Measurements from ENCODE around the gene ALMS1.

Gene ALMS1

GRCh38 chr2:73651591-73652230 lies 266.1 kb downstream of the ALMS1 start:
- no peak overlapping the region for H2AFZ ChIP-seq (ENCODE audit: low read depth, low read length)

DNA sequence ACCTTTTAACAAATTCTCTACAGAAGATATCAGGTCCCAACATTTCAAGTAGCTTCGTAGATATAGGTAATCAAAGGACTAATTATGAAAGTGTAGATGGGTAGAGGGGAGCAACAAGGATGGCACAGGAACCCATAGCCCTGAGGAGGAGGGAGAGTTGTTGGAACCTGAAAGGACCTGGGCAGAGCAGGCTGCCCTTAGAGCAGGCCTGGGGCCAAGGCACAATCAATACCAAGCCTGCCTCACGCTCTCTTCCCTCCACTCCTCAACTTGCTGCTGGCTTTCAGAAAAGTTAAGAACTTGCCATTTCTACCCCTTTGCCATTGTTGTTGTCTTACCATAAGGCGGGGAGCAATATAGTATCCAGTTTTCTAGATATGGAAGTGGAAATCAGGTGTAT lies 266.7 kb downstream of the ALMS1 start:
- no peak overlapping the region for H2AFZ ChIP-seq (ENCODE audit: low read depth, low read length)
- no peak overlapping the region for H3K9ac ChIP-seq (ENCODE audit: low read depth, low read length)
- H3K9me3 ChIP-seq (ENCODE audit: insufficient read depth, low read length, severe bottlenecking): peaks cover 3% of the 10 kb centered on the region
- no peaks in the 10 kb centered on the region for H3K36me3 ChIP-seq (ENCODE audit: insufficient read depth, low read length)
- no peaks in the 10 kb centered on the region for H3K4me1 ChIP-seq (ENCODE audit: insufficient read depth, low read length)
- H3K4me2 ChIP-seq (ENCODE audit: insufficient read depth, low read length): no peak overlapping the region
- TF ChIP-seq EZH2 (IDR thresholded peaks at IDR 0.05; ENCODE audit: borderline replicate concordance, low read depth, low read length, severe bottlenecking) (no peak), CTCF (IDR thresholded peaks at IDR 0.05; ENCODE audit: borderline replicate concordance, extremely low read depth, low read length, poor library complexity, severe bottlenecking) (no peak)
- DNase-seq (no peak), ATAC-seq (ENCODE audit: insufficient read depth, low read depth) (no peak)
- no peaks in the 10 kb centered on the region for H3K79me2 ChIP-seq (ENCODE audit: insufficient read depth, low read length)
- H3K27ac ChIP-seq (ENCODE audit: low read length): no peak overlapping the region
- no peak overlapping the region for H3K4me3 ChIP-seq (ENCODE audit: low read depth in 1 of 2, low read length in 2 of 2)
- peaks cover 4% of the 10 kb centered on the region for H3K27me3 ChIP-seq (ENCODE audit: insufficient read depth, low read length, poor library complexity)
- no peaks in the 10 kb centered on the region for H4K20me1 ChIP-seq (ENCODE audit: insufficient read depth, low read length)

More at GRCh38 chr2:73651591-73652230, 266.1 kb downstream of the ALMS1 start:
- H3K4me2 ChIP-seq (ENCODE audit: insufficient read depth, low read length): no peak overlapping the region
- no peaks in the 10 kb centered on the region for H4K20me1 ChIP-seq (ENCODE audit: insufficient read depth, low read length)
- H3K9ac ChIP-seq (ENCODE audit: low read depth, low read length): no peak overlapping the region
- no peak for TF ChIP-seq EZH2 (IDR thresholded peaks at IDR 0.05; ENCODE audit: borderline replicate concordance, low read depth, low read length, severe bottlenecking)
- no peak for TF ChIP-seq CTCF (IDR thresholded peaks at IDR 0.05; ENCODE audit: borderline replicate concordance, extremely low read depth, low read length, poor library complexity, severe bottlenecking)
- no peaks in the 10 kb centered on the region for H3K36me3 ChIP-seq (ENCODE audit: insufficient read depth, low read length)
- peaks cover 4% of the 10 kb centered on the region for H3K27me3 ChIP-seq (ENCODE audit: insufficient read depth, low read length, poor library complexity)
- no peak overlapping the region for H3K4me3 ChIP-seq (ENCODE audit: low read depth in 1 of 2, low read length in 2 of 2)
- H3K4me1 ChIP-seq (ENCODE audit: insufficient read depth, low read length): no peaks in the 10 kb centered on the region
- peaks cover 3% of the 10 kb centered on the region for H3K9me3 ChIP-seq (ENCODE audit: insufficient read depth, low read length, severe bottlenecking)
- ATAC-seq (ENCODE audit: insufficient read depth, low read depth): no peak
- no peak overlapping the region for H3K27ac ChIP-seq (ENCODE audit: low read length)
- H3K79me2 ChIP-seq (ENCODE audit: insufficient read depth, low read length): no peaks in the 10 kb centered on the region
- DNase-seq: no peak

DNA sequence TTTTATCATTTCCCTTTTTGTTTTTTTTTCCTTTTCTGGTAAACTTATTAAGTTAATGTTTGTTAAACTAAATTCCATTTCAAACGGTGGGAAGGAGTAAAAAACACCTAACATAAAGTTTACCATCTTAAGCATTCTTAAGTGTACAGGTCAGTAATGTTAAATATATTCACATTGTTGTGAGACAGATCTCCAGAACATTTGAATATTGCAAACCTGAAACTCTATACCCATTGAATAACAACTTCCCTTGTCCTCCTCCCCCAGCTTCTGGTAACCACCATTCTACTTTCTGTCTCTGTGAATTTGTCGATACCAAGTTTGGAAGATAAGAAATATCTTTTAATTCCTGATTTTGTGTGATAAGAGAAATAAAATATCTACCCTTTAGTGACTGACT lies 268.5 kb downstream of the ALMS1 start:
- Histone ChIP-seq H4K20me1 (ENCODE audit: insufficient read depth, low read length) (no peaks in the 10 kb centered on the region), H3K4me2 (ENCODE audit: insufficient read depth, low read length) (no peak overlapping the region), H3K27ac (ENCODE audit: low read length) (no peak overlapping the region), H3K4me1 (ENCODE audit: insufficient read depth, low read length) (no peaks in the 10 kb centered on the region), H3K9me3 (ENCODE audit: insufficient read depth, low read length, severe bottlenecking) (no peaks in the 10 kb centered on the region), H3K27me3 (ENCODE audit: insufficient read depth, low read length, poor library complexity) (peaks cover 4% of the 10 kb centered on the region), H3K9ac (ENCODE audit: low read depth, low read length) (no peak overlapping the region), H3K4me3 (ENCODE audit: low read depth in 1 of 2, low read length in 2 of 2) (no peak overlapping the region), H2AFZ (ENCODE audit: low read depth, low read length) (no peak overlapping the region), H3K79me2 (ENCODE audit: insufficient read depth, low read length) (no peaks in the 10 kb centered on the region), H3K36me3 (ENCODE audit: insufficient read depth, low read length) (no peaks in the 10 kb centered on the region)
- DNase-seq (no peak), ATAC-seq (ENCODE audit: insufficient read depth, low read depth) (no peak)
- TF ChIP-seq EZH2 (IDR thresholded peaks at IDR 0.05; ENCODE audit: borderline replicate concordance, low read depth, low read length, severe bottlenecking) (no peak), CTCF (IDR thresholded peaks at IDR 0.05; ENCODE audit: borderline replicate concordance, extremely low read depth, low read length, poor library complexity, severe bottlenecking) (no peak)
